Measurements from ENCODE around the gene IL17C. TPM values are rescaled to one million over a fixed set of nuclear protein-coding genes. Genes with fewer than 3 reads are reported as not detected.

Gene IL17C
- total and polyA plus RNA-seq, 9 of the 15 experiments (the other 6 are each of a cell fraction or from before 2014, with no cell fraction given): not detected

DNA sequence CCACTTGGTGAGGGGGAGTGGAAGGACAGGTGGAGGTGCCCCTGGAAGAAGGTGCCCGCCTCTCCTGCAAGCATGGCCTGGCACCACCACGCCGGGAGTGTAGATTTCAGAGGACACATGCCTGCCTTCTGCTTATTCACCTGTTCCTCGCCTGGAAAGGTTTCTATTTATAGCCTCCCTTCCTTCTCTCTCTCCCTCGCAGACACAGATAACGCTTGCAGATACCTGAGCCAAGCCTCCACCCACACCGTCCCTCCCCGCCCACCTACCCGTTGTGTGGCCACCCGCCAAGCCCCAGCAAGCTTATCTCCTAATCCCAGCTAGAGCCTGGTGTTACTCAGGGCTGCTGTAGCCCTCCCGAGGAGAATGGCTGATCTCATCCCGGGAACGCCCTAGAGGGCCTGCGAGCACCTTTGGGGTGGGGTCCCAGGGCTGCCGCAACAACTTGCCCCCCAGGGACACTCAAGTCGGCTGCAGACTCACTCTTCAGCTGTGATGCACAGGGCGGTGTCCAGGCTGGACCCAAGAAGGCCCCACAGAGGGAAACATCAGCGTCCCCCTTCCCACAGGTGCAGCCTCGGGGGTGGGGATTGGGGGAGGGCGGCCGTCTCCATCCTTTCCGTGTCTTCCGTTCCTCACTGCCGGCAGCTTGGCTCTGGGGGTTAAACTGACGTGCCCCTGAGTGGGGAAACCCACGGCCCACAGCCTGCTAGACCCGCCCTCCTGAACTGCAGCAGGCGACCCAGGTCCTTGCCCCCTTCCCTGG lies 49.8 kb downstream of the IL17C start (continued):
- TF ChIP-seq NUFIP1 (IDR thresholded peaks at IDR 0.05; ENCODE audit: partially characterized antibody): peak; percentile 45
- TF ChIP-seq DACH1 (IDR thresholded peaks at IDR 0.05; ENCODE audit: partially characterized antibody): peak; percentile 63
- no peak for TF ChIP-seq RFX5 (IDR thresholded peaks at IDR 0.05; ENCODE audit: low read depth, low read length)
- no peak for TF ChIP-seq ZNF398 (CRISPR knock-in tag; IDR thresholded peaks at IDR 0.05)
- TF ChIP-seq ZNF717 (CRISPR knock-in tag; IDR thresholded peaks at IDR 0.05): no peak
- TF ChIP-seq RB1 (IDR thresholded peaks at IDR 0.05; ENCODE audit: low read depth): peak; percentile 64
- TF ChIP-seq POLR3A (IDR thresholded peaks at IDR 0.05; ENCODE audit: borderline replicate concordance, extremely low read depth, insufficient read depth, insufficient read length): no peak
- peak; percentile 86 for TF ChIP-seq VEZF1 (CRISPR knock-in tag; IDR thresholded peaks at IDR 0.05)
- TF ChIP-seq TBL1XR1 (IDR thresholded peaks at IDR 0.05; ENCODE audit: low read length in 2 of 2): peak in 1 of 2 experiments; percentile 95; a peak in 3 of 4 replicates
- TF ChIP-seq KDM5B (IDR thresholded peaks at IDR 0.05; ENCODE audit: insufficient replicate concordance, low read depth, low read length): no peak
- TF ChIP-seq EGR1 (conservative IDR thresholded peaks at IDR 0.05): peak; percentile 100
- TF ChIP-seq ZBTB11 (CRISPR knock-in tag; IDR thresholded peaks at IDR 0.05): 0 out of 6 replicates have a peak, but pooled peaks of 1 of the 3 experiments have one; percentile 37
- peak; percentile 45; the same call in 1 of the 2 replicates for TF ChIP-seq POLR2G (IDR thresholded peaks at IDR 0.05; ENCODE audit: low read depth, low read length)
- TF ChIP-seq NONO (IDR thresholded peaks at IDR 0.05; ENCODE audit: low read depth in 2 of 2, low read length in 1 of 2): no peak; a peak in 1 of 4 replicates
- peak; percentile 79 for TF ChIP-seq PHF21A (IDR thresholded peaks at IDR 0.05; ENCODE audit: borderline replicate concordance, low read depth)
- TF ChIP-seq, protein P1, sequence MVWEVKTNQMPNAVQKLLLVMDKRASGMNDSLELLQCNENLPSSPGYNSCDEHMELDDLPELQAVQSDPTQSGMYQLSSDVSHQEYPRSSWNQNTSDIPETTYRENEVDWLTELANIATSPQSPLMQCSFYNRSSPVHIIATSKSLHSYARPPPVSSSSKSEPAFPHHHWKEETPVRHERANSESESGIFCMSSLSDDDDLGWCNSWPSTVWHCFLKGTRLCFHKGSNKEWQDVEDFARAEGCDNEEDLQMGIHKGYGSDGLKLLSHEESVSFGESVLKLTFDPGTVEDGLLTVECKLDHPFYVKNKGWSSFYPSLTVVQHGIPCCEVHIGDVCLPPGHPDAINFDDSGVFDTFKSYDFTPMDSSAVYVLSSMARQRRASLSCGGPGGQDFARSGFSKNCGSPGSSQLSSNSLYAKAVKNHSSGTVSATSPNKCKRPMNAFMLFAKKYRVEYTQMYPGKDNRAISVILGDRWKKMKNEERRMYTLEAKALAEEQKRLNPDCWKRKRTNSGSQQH (CRISPR knock-in tag; IDR thresholded peaks at IDR 0.05): no peak
- TF ChIP-seq ZNF121 (CRISPR knock-in tag; conservative IDR thresholded peaks at IDR 0.05): peak; percentile 4
- TF ChIP-seq ZNF232 (CRISPR knock-in tag; IDR thresholded peaks at IDR 0.05): no peak
- TF ChIP-seq BDP1 (IDR thresholded peaks at IDR 0.05; ENCODE audit: insufficient read depth, insufficient read length): no peak

Measured in K562 (cell line).